K562 (cell line): Measurements from ENCODE around the gene KLHL29. TPM values are rescaled to one million over a fixed set of nuclear protein-coding genes. Genes with fewer than 3 reads are reported as not detected.

Experiments
- ATAC-seq: fragments of 200-7000 bp; cut with Tn5 transposase; 3 replicates; pipeline ENCODE4 v1.9.1; 2020; ENCODE audit warnings: moderate library complexity
- BruUV-seq: library from RNA; stranded (reverse); fragments of 400-500 nt; replicated peaks from 2 replicates; lab custom pipeline; 2021; lab: Mats Ljungman, UMichigan
- CTCF ChIA-PET: fragments of 300-600 bp; formaldehyde crosslinking; extraction: SDS; loops from one replicate; lab custom pipeline; 2021; ENCODE audit warnings: low intra/inter-chr PET ratio; lab: Yijun Ruan, JAX
- POLR2A ChIA-PET: fragments of 300-600, 350-650 bp; sonication (Branson Sonifier 250); formaldehyde crosslinking; extraction: SDS; loops from one replicate; lab custom pipeline; 2021; ENCODE audit warnings: antibody characterized with exemption, inconsistent platforms; lab: Yijun Ruan, JAX
- DNase-seq, 4 experiments: peaks; one replicate each; pipeline versions ENCODE4 v3.0.0 to v3.0.0-alpha.2; 2011 to 2018; ENCODE audit warnings: low spot score in 3 of 4, mixed read lengths in 3 of 4; ENCODE audit errors: extremely low read depth in 1 of 4
- FAIRE-seq: peaks from 2 replicates; lab custom pipeline; 2011; peaks lifted over from hg19 to GRCh38; lab: Jason Lieb, UNC
- H2AFZ ChIP-seq: 2 replicates; pipeline ENCODE4 v1.6.0; 2011; ENCODE audit warnings: low read depth, low read length, control low read depth, inconsistent platforms
- H3K27ac ChIP-seq: fragments of 200-600 bp; 3 replicates; pipeline ENCODE4 v1.8.0; 2011; ENCODE audit warnings: low read depth, mild to moderate bottlenecking, control low read depth, inconsistent platforms, low read length, moderate library complexity, mixed read lengths; ENCODE audit errors: extremely low read depth
- H3K27me3 ChIP-seq, 2 experiments: fragments of 300-600 bp in 1 of 2; 2 replicates in 1 of 2; 3 replicates in 1 of 2; pipeline versions ENCODE4 v1.6.0 to v1.8.0; 2011; ENCODE audit warnings: inconsistent platforms in 2 of 2, low read length in 2 of 2, mild to moderate bottlenecking in 1 of 2, mixed read lengths in 1 of 2, moderate library complexity in 1 of 2; ENCODE audit not compliant: control insufficient read depth in 2 of 2, insufficient read depth in 2 of 2
- H3K36me3 ChIP-seq: fragments of 300-600 bp; 3 replicates; pipeline ENCODE4 v1.8.0; 2011; ENCODE audit warnings: mild to moderate bottlenecking, low read length, inconsistent platforms; ENCODE audit not compliant: control insufficient read depth, insufficient read depth
- H3K4me1 ChIP-seq, 2 experiments: fragments of 200-600 bp in 1 of 2; replicated peaks in 1 of 2; 2 replicates in 1 of 2; 3 replicates in 1 of 2; pipeline versions ENCODE4 v1.5.1 to v1.8.0; 2011; ENCODE audit warnings: inconsistent platforms in 2 of 2, low read length in 2 of 2, mild to moderate bottlenecking in 1 of 2, mixed read lengths in 1 of 2, moderate library complexity in 1 of 2; ENCODE audit not compliant: control insufficient read depth in 2 of 2, insufficient read depth in 2 of 2
- H3K4me2 ChIP-seq: 2 replicates; pipeline ENCODE4 v1.6.1; 2011; ENCODE audit warnings: low read length, control low read depth, inconsistent platforms, mixed read lengths; ENCODE audit not compliant: insufficient read depth
- H3K4me3 ChIP-seq: fragments of 200-600 bp; sonication (generic), shearing (Covaris generic); 2 replicates; pipeline ENCODE4 v1.5.1; 2016; ENCODE audit warnings: control low read depth, inconsistent platforms
- H3K79me2 ChIP-seq: fragments of 200-600 bp; 3 replicates; pipeline ENCODE4 v1.8.0; 2011; ENCODE audit warnings: low read length, inconsistent platforms; ENCODE audit not compliant: control insufficient read depth, insufficient read depth
- H3K9ac ChIP-seq, 2 experiments: 2 replicates each; pipeline versions ENCODE4 v1.6.0 to v1.6.1; 2011; ENCODE audit warnings: low read depth in 2 of 2, low read length in 2 of 2, control low read depth in 1 of 2, inconsistent platforms in 1 of 2, mild to moderate bottlenecking in 1 of 2, mixed read lengths in 1 of 2; ENCODE audit not compliant: insufficient read depth in 1 of 2
- H3K9me1 ChIP-seq: one replicate; pipeline ENCODE4 v1.6.0; 2011; ENCODE audit warnings: inconsistent platforms, mild to moderate bottlenecking, low read length, moderate library complexity; ENCODE audit not compliant: control insufficient read depth, insufficient read depth
- H3K9me3 ChIP-seq: replicated peaks from 2 replicates; pipeline ENCODE4 v1.5.1; 2011; ENCODE audit warnings: low read depth, low read length, inconsistent platforms; ENCODE audit not compliant: control insufficient read depth, insufficient read depth
- H4K20me1 ChIP-seq: replicated peaks from 2 replicates; pipeline ENCODE4 v1.6.1; 2011; ENCODE audit warnings: low read length, inconsistent platforms, mixed read lengths; ENCODE audit not compliant: control insufficient read depth, insufficient read depth
- ARID2 ChIP-seq: fragments of 450-650 bp; IDR thresholded peaks from 2 replicates; pipeline ENCODE4 v1.6.1; 2017; ENCODE audit warnings: antibody characterized with exemption, mild to moderate bottlenecking
- CREB5 ChIP-seq: fragments of 250-450 bp; sonication (Bioruptor Pico); IDR thresholded peaks from 2 replicates; pipeline ENCODE4 v1.5.0; 2020; ENCODE audit warnings: mild to moderate bottlenecking
- DNMT1 ChIP-seq: fragments of 450-650 bp; IDR thresholded peaks from 2 replicates; pipeline ENCODE4 v1.6.1; 2016; ENCODE audit warnings: antibody characterized with exemption, mild to moderate bottlenecking
- MCM7 ChIP-seq, 2 experiments: fragments of 450-650 bp; IDR thresholded peaks; 2 replicates each; pipeline ENCODE4 v1.6.1; 2016 to 2018
- NR1H2 ChIP-seq: sonication (generic); formaldehyde crosslinking; IDR thresholded peaks from 2 replicates; pipeline ENCODE4 v1.4.0; 2020; ENCODE audit warnings: mild to moderate bottlenecking, missing genetic modification reagents
- PHF21A ChIP-seq: fragments of 450-650 bp; IDR thresholded peaks from 2 replicates; pipeline ENCODE4 v1.6.1; 2017; ENCODE audit warnings: low read depth, borderline replicate concordance
- SMARCA4 ChIP-seq: fragments of 450-650 bp; IDR thresholded peaks from 2 replicates; pipeline ENCODE4 v1.6.1; 2016
- TRIM24 ChIP-seq, 2 experiments: fragments of 450-650 bp; IDR thresholded peaks; 2 replicates each; pipeline ENCODE4 v1.6.1; 2016
- ZBTB43 ChIP-seq: sonication (generic); formaldehyde crosslinking; IDR thresholded peaks from 2 replicates; pipeline ENCODE4 v1.8.0; 2023; ENCODE audit warnings: mild to moderate bottlenecking, missing genetic modification reagents
- ZNF232 ChIP-seq: sonication (generic); formaldehyde crosslinking; IDR thresholded peaks from 2 replicates; pipeline ENCODE4 v1.8.0; 2022; ENCODE audit warnings: mild to moderate bottlenecking, missing genetic modification reagents
- ZNF584 ChIP-seq: fragments of 200-800 bp; sonication (Bioruptor generic); IDR thresholded peaks from 2 replicates; pipeline ENCODE4 v1.6.1; 2016; ENCODE audit warnings: low read depth, mild to moderate bottlenecking, missing genetic modification characterization, missing compliant biosample characterization
- WGBS: fragments of 100-300 bp; shearing (Covaris generic); methylation state at CpG from one replicate; pipeline ENCODE4 v1.1.6; 2016; ENCODE audit warnings: low coverage, mixed read lengths; ENCODE audit not compliant: insufficient coverage; ENCODE audit errors: missing lambda C conversion rate; 5-methylcytosine and 5-hydroxymethylcytosine counted together
- in situ Hi-C: fragments of 300-500 bp; cut with MboI; formaldehyde crosslinking; loops from 4 replicates; pipeline ENCODE4 v1.15.0; 2018; ENCODE audit warnings: inconsistent platforms, mixed read lengths
- intact Hi-C: fragments of 100-400 bp; cut with micrococcal nuclease; formaldehyde crosslinking; loops from 2 replicates; pipeline ENCODE4 v1.14.2; 2022
- polyA plus RNA-seq, 8 experiments: library from polyadenylated mRNA; depleted of rRNA in 4 of 8; stranded (reverse) in 5 of 8; unstranded in 3 of 8; fragments of >200 nt; fragmentation: Nextera tagmentation in 2 of 8; fragmentation: Illumina TruSeq in 1 of 8; extraction: Ambion mirVana in 2 of 8; extraction: Trizol in 1 of 8; gene quantifications; 2 replicates each; pipeline versions ENCODE4 v1.2.1 to v1.2.3, GENCODE V29; 2011 to 2014; ENCODE audit warnings: inconsistent platforms in 1 of 8, missing spikeins in 1 of 8
- total RNA-seq, 7 experiments: library from RNA; depleted of rRNA in 6 of 7; stranded (reverse); fragments of >200 nt in 6 of 7; fragmentation: Illumina TruSeq in 2 of 7; extraction: Trizol in 2 of 7; gene quantifications; 2 replicates each; pipeline versions ENCODE4 v1.2.1 to v1.2.3, GENCODE V29; 2011 to 2021; ENCODE audit warnings: low replicate concordance in 1 of 7
- TF ChIP-seq, protein P1 (sequence below): fragments of 450-650 bp; IDR thresholded peaks from 2 replicates; pipeline ENCODE4 v1.6.1; 2018; ENCODE audit warnings: mild to moderate bottlenecking, low read depth; ENCODE audit not compliant: partially characterized antibody

The KLHL29 gene
- total and polyA plus RNA-seq, 9 of the 15 experiments (the other 6 are each of a cell fraction or from before 2014, with no cell fraction given): 0.03 to 0.31 (median 0.08) TPM; not detected in 1

DNA sequence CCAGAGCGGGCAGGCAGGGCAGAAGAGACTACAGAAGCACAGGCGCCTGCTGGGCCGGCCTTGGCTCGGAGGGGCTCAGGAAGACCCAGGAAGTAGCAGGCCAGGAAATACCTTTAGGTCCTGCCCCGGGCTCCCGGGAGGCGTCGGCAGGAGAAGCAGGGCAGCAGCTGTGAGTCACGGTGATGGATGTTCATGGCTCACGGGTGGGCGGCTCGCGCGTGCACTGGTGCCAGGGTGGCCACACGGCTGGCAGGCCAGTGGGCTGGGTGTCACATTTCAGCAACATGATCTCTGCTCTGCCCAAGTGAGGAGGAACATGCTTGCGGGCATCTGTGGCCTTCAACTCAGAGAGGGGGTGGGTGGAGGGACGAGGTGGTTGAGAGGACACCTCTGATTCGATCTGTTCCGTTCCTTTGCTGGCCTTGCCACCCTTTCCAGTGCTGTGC lies 139.3 kb downstream of the KLHL29 start:
- H3K4me1 ChIP-seq: no peaks in the 10 kb centered on the region
- BruUV-seq: no TSS peak
- no peak for DNase-seq
- ATAC-seq: no peak
- ChIA-PET CTCF (no interaction called here), POLR2A (no interaction called here)
- no peaks in the 10 kb centered on the region for H3K9me1 ChIP-seq
- WGBS: under 1% methylated on average over 19 of the region's 19 CpGs
- no peaks in the 10 kb centered on the region for H3K36me3 ChIP-seq
- H3K4me2 ChIP-seq: no peak overlapping the region
- intact Hi-C loops: no loop called here
- no peaks in the 10 kb centered on the region for H3K79me2 ChIP-seq
- no peak overlapping the region for H3K27ac ChIP-seq
- H3K27me3 ChIP-seq: peaks cover 33 to 83% of the 10 kb centered on the region in 2 experiments
- in situ Hi-C loops: no loop called here
- TF ChIP-seq, protein P1, sequence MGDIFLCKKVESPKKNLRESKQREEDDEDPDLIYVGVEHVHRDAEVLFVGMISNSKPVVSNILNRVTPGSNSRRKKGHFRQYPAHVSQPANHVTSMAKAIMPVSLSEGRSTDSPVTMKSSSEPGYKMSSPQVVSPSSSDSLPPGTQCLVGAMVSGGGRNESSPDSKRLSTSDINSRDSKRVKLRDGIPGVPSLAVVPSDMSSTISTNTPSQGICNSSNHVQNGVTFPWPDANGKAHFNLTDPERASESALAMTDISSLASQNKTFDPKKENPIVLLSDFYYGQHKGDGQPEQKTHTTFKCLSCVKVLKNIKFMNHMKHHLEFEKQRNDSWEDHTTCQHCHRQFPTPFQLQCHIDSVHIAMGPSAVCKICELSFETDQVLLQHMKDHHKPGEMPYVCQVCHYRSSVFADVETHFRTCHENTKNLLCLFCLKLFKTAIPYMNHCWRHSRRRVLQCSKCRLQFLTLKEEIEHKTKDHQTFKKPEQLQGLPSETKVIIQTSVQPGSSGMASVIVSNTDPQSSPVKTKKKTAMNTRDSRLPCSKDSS: no peak
- TF ChIP-seq MCM7 (IDR thresholded peaks at IDR 0.05) (no peak), DNMT1 (no peak)
- FAIRE-seq: no peak
- 0 out of 2 replicates have a peak, but pooled peaks cover 4% of the 10 kb centered on the region for H4K20me1 ChIP-seq
- no peaks in the 10 kb centered on the region for H3K9me3 ChIP-seq
- no peak overlapping the region for H3K9ac ChIP-seq
- no peak overlapping the region for H2AFZ ChIP-seq
- H3K4me3 ChIP-seq: no peak overlapping the region

- intact Hi-C loops (no loop called here), in situ Hi-C loops (no loop called here)
- no peak for ATAC-seq
- no peak for FAIRE-seq
- Histone ChIP-seq H3K27ac (no peak overlapping the region), H3K4me3 (no peak overlapping the region), H2AFZ (no peak overlapping the region), H3K79me2 (no peaks in the 10 kb centered on the region), H3K4me2 (no peak overlapping the region), H3K9ac (no peak overlapping the region), H3K9me1 (no peaks in the 10 kb centered on the region), H3K27me3 (peaks cover 41 to 88% of the 10 kb centered on the region in 2 experiments), H3K36me3 (no peaks in the 10 kb centered on the region), H3K4me1 (no peaks in the 10 kb centered on the region), H3K9me3 (no peaks in the 10 kb centered on the region), H4K20me1 (0 out of 2 replicates have a peak, but pooled peaks cover 4% of the 10 kb centered on the region)
- WGBS: 2% methylated on average over 11 of the region's 16 CpGs
- no peak for DNase-seq
- POLR2A ChIA-PET: no interaction called here
- BruUV-seq: no TSS peak
- CTCF ChIA-PET: no interaction called here
- TF ChIP-seq ZBTB43 (CRISPR knock-in tag): no peak
- TF ChIP-seq ARID2: no peak
- no peak for TF ChIP-seq NR1H2 (CRISPR knock-in tag)
- TF ChIP-seq ZNF232 (CRISPR knock-in tag): no peak
- TF ChIP-seq SMARCA4: no peak
- TF ChIP-seq PHF21A: no peak
- no peak for TF ChIP-seq TRIM24 (IDR thresholded peaks at IDR 0.05)
- TF ChIP-seq CREB5 (CRISPR knock-in tag): no peak
- no peak for TF ChIP-seq ZNF584 (CRISPR knock-in tag)
Observed at GRCh38 chr2:23525137-23525765, 140.3 kb downstream of the KLHL29 start.
